Hepatocyte (in vitro differentiated cells): Measurements from ENCODE around the gene TTLL1.

ENCODE experiments used
- EZH2 ChIP-seq: fragments of 200-600 bp; sonication (generic); IDR thresholded peaks from 2 replicates; pipeline ENCODE4 v1.6.1; 2016; ENCODE audit warnings: antibody characterized with exemption, mild to moderate bottlenecking, borderline replicate concordance
- TF ChIP-seq, protein P1 (sequence below): fragments of 200-600 bp; sonication (generic); IDR thresholded peaks from 2 replicates; pipeline ENCODE4 v1.5.1; 2016; ENCODE audit warnings: antibody characterized with exemption, mild to moderate bottlenecking; ENCODE audit not compliant: poor library complexity

- TF ChIP-seq, protein P1, sequence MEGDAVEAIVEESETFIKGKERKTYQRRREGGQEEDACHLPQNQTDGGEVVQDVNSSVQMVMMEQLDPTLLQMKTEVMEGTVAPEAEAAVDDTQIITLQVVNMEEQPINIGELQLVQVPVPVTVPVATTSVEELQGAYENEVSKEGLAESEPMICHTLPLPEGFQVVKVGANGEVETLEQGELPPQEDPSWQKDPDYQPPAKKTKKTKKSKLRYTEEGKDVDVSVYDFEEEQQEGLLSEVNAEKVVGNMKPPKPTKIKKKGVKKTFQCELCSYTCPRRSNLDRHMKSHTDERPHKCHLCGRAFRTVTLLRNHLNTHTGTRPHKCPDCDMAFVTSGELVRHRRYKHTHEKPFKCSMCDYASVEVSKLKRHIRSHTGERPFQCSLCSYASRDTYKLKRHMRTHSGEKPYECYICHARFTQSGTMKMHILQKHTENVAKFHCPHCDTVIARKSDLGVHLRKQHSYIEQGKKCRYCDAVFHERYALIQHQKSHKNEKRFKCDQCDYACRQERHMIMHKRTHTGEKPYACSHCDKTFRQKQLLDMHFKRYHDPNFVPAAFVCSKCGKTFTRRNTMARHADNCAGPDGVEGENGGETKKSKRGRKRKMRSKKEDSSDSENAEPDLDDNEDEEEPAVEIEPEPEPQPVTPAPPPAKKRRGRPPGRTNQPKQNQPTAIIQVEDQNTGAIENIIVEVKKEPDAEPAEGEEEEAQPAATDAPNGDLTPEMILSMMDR, result no peak
- no peak for TF ChIP-seq EZH2
Observed at GRCh38 chr22:43099095-43099494, 9.9 kb upstream of the TTLL1 start.
